Vagina (tissue), 2 donors: ENCODE results near the gene TERB2.
"Not testable (repeated sequence)": the region's sequence is repeated elsewhere in the genome, so short reads cannot be mapped to it uniquely, and the experiment has no call there.

Experiments
- POLR2A ChIP-seq, 2 donors: fragments of 450-650 bp; IDR thresholded peaks; one replicate each; pipeline ENCODE4 v1.6.1; 2017; ENCODE audit warnings: antibody characterized with exemption in 2 of 2, mild to moderate bottlenecking in 2 of 2, moderate library complexity in 2 of 2
- TF ChIP-seq, protein P1 (sequence below), 3 experiments: fragments of 450-650 bp in 2 of 3; fragments of 200-600 bp in 1 of 3; sonication (generic) in 1 of 3; IDR thresholded peaks; one replicate each; pipeline ENCODE4 v1.5.1; 2017 to 2019; ENCODE audit warnings: antibody characterized with exemption in 3 of 3, mild to moderate bottlenecking in 2 of 3, moderate library complexity in 2 of 3

DNA sequence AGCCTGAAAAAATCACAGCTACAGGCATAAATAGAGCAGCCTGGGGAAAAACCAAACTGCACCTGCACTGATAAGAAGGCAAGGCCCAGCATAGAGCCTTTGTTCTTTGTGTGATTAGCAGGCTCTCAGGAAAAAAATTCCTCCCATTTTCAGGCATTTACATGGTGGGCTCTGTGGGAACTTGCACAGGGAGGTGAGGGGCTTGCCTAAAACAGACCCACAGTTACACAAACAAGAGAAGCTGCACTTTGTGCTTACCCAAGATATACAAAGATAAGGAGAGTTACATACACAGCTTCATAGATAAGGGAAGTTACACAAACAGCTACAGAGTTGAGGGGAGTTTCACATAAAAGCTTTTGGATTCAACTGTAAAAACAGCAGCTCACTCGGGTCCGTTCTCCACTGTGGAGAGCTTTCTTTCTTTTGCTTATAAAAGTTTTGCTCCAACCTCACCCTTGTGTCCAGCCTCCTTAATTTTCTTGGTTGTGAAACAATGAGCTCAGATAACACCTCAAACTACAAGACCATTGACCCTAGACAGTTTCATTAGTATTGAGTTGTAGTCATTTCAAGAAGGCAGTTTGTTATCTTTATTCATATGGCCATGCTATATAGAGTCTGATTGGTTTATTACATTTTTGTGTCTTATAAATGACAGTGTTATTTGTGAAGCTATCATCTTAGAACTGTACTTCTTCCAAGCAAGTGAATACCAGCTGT, 23.3 kb downstream of the TERB2 start:
- TF ChIP-seq, protein P1, sequence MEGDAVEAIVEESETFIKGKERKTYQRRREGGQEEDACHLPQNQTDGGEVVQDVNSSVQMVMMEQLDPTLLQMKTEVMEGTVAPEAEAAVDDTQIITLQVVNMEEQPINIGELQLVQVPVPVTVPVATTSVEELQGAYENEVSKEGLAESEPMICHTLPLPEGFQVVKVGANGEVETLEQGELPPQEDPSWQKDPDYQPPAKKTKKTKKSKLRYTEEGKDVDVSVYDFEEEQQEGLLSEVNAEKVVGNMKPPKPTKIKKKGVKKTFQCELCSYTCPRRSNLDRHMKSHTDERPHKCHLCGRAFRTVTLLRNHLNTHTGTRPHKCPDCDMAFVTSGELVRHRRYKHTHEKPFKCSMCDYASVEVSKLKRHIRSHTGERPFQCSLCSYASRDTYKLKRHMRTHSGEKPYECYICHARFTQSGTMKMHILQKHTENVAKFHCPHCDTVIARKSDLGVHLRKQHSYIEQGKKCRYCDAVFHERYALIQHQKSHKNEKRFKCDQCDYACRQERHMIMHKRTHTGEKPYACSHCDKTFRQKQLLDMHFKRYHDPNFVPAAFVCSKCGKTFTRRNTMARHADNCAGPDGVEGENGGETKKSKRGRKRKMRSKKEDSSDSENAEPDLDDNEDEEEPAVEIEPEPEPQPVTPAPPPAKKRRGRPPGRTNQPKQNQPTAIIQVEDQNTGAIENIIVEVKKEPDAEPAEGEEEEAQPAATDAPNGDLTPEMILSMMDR (IDR thresholded peaks at IDR 0.05) = not testable (repeated sequence)
- TF ChIP-seq POLR2A (IDR thresholded peaks at IDR 0.05) = not testable (repeated sequence)
